ENCODE results near the gene EID2. TPM values are rescaled to one million over a fixed set of nuclear protein-coding genes. Genes with fewer than 3 reads are reported as not detected.

Gene EID2
- total RNA-seq, 1 donor from 2014 or later, result 11.6 TPM

DNA sequence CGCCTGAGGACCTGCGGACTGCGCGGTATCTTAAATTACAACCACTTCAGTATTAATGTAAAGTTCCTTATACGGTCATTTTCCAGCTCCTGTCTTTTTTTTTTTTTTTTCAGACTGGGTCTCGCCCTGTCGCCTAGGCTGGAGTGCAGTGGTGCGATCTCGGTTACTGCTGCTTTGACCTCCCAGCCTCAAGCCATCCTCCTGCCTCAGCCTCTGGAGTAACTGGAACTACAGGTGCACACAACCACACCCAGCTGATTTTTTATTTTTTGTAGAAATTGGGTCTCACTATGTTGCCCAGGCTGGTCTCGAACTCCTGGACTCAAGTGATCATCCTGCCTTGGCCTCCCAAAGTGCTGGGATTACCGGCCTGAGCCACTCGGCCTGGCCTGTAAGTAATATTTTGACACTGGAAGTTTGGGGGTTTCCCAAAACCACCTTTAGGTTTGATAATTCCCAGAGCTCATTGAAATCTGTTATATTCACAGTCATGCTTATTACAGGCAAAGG, 6.9 kb downstream of the EID2 start:
- H3K4me3 ChIP-seq (ENCODE audit: low read depth, low read length), result no peak overlapping the region
- H3K27me3 ChIP-seq (ENCODE audit: control insufficient read depth, insufficient read depth, low read length), result no peaks in the 10 kb centered on the region
- TF ChIP-seq, protein P1, sequence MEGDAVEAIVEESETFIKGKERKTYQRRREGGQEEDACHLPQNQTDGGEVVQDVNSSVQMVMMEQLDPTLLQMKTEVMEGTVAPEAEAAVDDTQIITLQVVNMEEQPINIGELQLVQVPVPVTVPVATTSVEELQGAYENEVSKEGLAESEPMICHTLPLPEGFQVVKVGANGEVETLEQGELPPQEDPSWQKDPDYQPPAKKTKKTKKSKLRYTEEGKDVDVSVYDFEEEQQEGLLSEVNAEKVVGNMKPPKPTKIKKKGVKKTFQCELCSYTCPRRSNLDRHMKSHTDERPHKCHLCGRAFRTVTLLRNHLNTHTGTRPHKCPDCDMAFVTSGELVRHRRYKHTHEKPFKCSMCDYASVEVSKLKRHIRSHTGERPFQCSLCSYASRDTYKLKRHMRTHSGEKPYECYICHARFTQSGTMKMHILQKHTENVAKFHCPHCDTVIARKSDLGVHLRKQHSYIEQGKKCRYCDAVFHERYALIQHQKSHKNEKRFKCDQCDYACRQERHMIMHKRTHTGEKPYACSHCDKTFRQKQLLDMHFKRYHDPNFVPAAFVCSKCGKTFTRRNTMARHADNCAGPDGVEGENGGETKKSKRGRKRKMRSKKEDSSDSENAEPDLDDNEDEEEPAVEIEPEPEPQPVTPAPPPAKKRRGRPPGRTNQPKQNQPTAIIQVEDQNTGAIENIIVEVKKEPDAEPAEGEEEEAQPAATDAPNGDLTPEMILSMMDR (IDR thresholded peaks at IDR 0.05; ENCODE audit: insufficient read depth, low read length, poor library complexity, severe bottlenecking), result no peak
- DNase-seq (ENCODE audit: low read depth), result no peak
- H3K36me3 ChIP-seq (ENCODE audit: control insufficient read depth, insufficient read depth, low read length), result no peaks in the 10 kb centered on the region

DNA sequence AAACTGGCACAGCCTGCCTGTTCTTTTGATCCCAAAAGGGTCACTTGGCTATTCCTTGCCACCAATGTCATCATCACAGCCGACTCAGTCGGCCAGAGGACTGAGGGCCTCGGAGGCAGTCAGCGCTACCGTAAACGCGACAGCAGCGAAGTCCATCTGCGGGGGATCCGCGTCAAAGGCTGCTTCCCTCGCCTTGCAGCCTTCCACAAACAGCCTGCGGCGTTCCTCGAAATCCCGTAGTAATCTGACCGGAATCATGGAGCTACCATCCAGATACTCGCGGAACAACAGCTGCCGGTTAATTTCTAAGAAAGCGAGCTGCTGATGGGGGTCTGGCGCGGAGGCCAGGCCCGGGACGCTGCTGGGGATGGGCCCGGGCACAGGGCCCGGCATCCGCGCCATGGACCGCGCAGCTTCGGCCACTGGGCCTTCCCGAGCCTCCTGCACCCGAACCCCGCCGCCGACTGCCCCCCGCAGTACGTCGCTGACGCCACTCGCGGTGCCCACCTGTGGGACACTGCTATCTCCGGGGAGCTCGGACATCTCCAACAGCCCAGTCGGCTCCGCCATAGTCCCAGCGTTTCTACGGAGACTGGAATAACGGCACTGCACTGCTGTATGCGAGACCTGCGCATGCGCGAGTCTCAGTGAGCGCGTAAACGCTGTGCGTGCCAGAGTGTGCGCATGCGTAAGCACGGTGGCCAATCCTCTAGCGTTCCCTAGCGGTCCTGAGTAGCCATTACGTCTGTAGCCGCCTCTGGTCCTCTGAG, 7.5 kb downstream of the EID2 start, which contains the start of gene EID2B:
Gene EID2B, minus strand, starts transcription at position 620 of the 770 bp plus-strand sequence. Its CDS starts 50 bp downstream, at position 570.
- H3K4me3 ChIP-seq (ENCODE audit: low read depth, low read length), result peak within 1 kb of the TSS; percentile 81
- TF ChIP-seq, protein P1 (IDR thresholded peaks at IDR 0.05; ENCODE audit: insufficient read depth, low read length, poor library complexity, severe bottlenecking), result peak; percentile 98
- peak; percentile 73 for DNase-seq (ENCODE audit: low read depth)

DNA sequence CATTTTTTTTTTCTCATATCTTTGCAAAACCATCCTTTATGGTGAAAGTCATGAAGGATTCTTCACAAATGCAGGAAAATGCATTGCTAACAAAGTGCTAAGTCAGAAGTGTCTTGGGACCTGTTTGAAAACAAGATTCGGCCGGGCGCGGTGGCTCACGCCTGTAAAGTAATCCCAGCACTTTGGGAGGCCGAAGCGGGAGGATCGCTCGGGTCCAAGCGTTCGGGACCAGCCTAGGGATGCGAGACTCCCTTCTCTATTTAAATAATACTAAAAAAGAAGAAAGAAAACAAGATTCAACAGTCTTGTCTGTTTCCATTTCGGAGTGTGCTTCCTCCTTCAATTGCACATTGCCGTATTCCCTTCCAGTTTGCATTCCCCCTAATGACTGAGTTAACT, 8.1 kb downstream of the EID2 start:
- TF ChIP-seq, protein P1 (IDR thresholded peaks at IDR 0.05; ENCODE audit: insufficient read depth, low read length, poor library complexity, severe bottlenecking), result no peak
- no peak for DNase-seq (ENCODE audit: low read depth)
- H3K4me3 ChIP-seq (ENCODE audit: low read depth, low read length), result peak overlapping the region; percentile 81
- H3K27me3 ChIP-seq (ENCODE audit: control insufficient read depth, insufficient read depth, low read length), result no peaks in the 10 kb centered on the region
- H3K36me3 ChIP-seq (ENCODE audit: control insufficient read depth, insufficient read depth, low read length), result no peaks in the 10 kb centered on the region

More for the DNA sequence above, 7.5 kb downstream of the EID2 start, which contains the start of gene EID2B:
- no peaks in the 10 kb centered on the region for H3K36me3 ChIP-seq (ENCODE audit: control insufficient read depth, insufficient read depth, low read length)
- H3K27me3 ChIP-seq (ENCODE audit: control insufficient read depth, insufficient read depth, low read length), result no peaks in the 10 kb centered on the region

DNA sequence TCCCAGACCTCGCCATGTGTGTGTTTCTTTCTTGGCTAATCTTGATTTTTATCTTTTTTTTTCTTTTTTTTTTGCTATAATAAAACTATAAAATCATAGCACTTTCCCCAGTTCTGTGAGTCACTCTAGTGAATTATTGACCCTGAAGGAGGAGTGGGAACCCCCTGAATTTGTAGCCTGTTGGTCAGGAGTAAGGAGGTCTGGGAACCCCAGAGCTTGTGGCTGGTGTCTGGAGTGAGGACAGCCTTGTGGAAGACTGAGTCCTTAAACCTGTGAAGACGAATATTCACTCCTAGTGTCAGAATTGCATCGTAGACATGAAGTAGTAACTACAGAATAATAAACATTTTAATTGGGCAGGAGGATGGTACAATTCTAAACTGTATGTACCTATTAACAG, 14.8 kb downstream of the EID2 start:
- TF ChIP-seq, protein P1 (IDR thresholded peaks at IDR 0.05; ENCODE audit: insufficient read depth, low read length, poor library complexity, severe bottlenecking), result no peak
- H3K27me3 ChIP-seq (ENCODE audit: control insufficient read depth, insufficient read depth, low read length), result no peaks in the 10 kb centered on the region
- H3K36me3 ChIP-seq (ENCODE audit: control insufficient read depth, insufficient read depth, low read length), result no peaks in the 10 kb centered on the region
- no peak for DNase-seq (ENCODE audit: low read depth)
- H3K4me3 ChIP-seq (ENCODE audit: low read depth, low read length), result no peak overlapping the region

DNA sequence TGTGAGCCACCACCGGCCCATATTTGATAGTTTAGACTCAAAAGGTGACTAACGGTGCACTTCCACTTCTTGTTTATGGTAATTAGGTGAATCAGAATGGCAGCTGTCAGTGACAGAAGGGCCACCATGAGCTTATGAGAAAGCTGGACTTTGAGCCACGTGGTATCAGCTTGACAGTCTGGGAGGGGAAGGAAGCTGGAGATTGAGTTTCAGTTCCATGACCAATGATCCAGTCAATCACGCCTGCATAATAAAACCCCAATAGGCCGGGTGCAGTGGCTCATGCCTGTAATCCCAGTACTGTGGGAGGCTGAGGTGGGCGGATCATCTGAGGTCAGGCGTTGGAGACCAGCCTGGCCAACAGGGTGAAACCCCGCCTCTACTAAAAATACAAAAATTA, 15.5 kb downstream of the EID2 start:
- Histone ChIP-seq H3K27me3 (ENCODE audit: control insufficient read depth, insufficient read depth, low read length) (no peaks in the 10 kb centered on the region), H3K4me3 (ENCODE audit: low read depth, low read length) (no peak overlapping the region), H3K36me3 (ENCODE audit: control insufficient read depth, insufficient read depth, low read length) (no peaks in the 10 kb centered on the region)
- TF ChIP-seq, protein P1 (IDR thresholded peaks at IDR 0.05; ENCODE audit: insufficient read depth, low read length, poor library complexity, severe bottlenecking), result no peak
- DNase-seq (ENCODE audit: low read depth), result no peak
